Smooth muscle cell (in vitro differentiated cells): Measurements from ENCODE around the gene CCDC81. TPM values are rescaled to one million over a fixed set of nuclear protein-coding genes. Genes with fewer than 3 reads are reported as not detected.

Experiments used
- DNase-seq: peaks from one replicate; lab custom pipeline; 2025; ENCODE audit not compliant: unreplicated experiment; lab: John Stamatoyannopoulos, UW
- H2AFZ ChIP-seq: fragments of 200-600 bp; sonication (generic); 2 replicates; pipeline ENCODE4 v1.6.0; 2016; ENCODE audit warnings: antibody characterized with exemption, low read depth, mild to moderate bottlenecking
- H3F3A ChIP-seq: fragments of 200-600 bp; sonication (generic); 2 replicates; pipeline ENCODE4 v1.6.0; 2017; ENCODE audit warnings: antibody characterized with exemption, low read depth
- H3K27ac ChIP-seq: fragments of 200-600 bp; sonication (generic); 2 replicates; pipeline ENCODE4 v1.5.1; 2016; ENCODE audit warnings: low read depth, mild to moderate bottlenecking
- H3K27me3 ChIP-seq: fragments of 200-600 bp; sonication (generic); 2 replicates; pipeline ENCODE4 v1.6.1; 2016; ENCODE audit warnings: low read depth, mild to moderate bottlenecking
- H3K36me3 ChIP-seq: fragments of 200-600 bp; sonication (generic); 2 replicates; pipeline ENCODE4 v1.5.1; 2016; ENCODE audit warnings: low read depth
- H3K4me1 ChIP-seq: fragments of 200-600 bp; sonication (generic); 2 replicates; pipeline ENCODE4 v1.5.1; 2016; ENCODE audit warnings: low read depth
- H3K4me2 ChIP-seq: fragments of 200-600 bp; sonication (generic); 2 replicates; pipeline ENCODE4 v1.6.0; 2016; ENCODE audit warnings: mild to moderate bottlenecking
- H3K4me3 ChIP-seq: fragments of 200-600 bp; sonication (generic); 2 replicates; pipeline ENCODE4 v1.5.1; 2016; ENCODE audit warnings: mild to moderate bottlenecking
- H3K79me2 ChIP-seq: fragments of 200-600 bp; sonication (generic); 2 replicates; pipeline ENCODE4 v1.6.0; 2016; ENCODE audit warnings: low read depth, mild to moderate bottlenecking
- H3K9ac ChIP-seq: fragments of 200-600 bp; sonication (generic); 2 replicates; pipeline ENCODE4 v1.6.0; 2016; ENCODE audit warnings: low read depth
- H3K9me3 ChIP-seq: fragments of 200-600 bp; sonication (generic); replicated peaks from 2 replicates; pipeline ENCODE4 v1.5.1; 2016; ENCODE audit warnings: low read depth
- H4K20me1 ChIP-seq: fragments of 200-600 bp; sonication (generic); 2 replicates; pipeline ENCODE4 v1.6.0; 2016; ENCODE audit warnings: low read depth
- WGBS: methylation state at CpG from one replicate; pipeline ENCODE4 v1.1.7; 2016; ENCODE audit warnings: low lambda C conversion rate; 5-methylcytosine and 5-hydroxymethylcytosine counted together
- polyA plus RNA-seq: library from polyadenylated mRNA; unstranded; fragments of >200 nt; fragmentation: Nextera tagmentation; extraction: Ambion mirVana; gene quantifications from 2 replicates; pipeline ENCODE4 v1.2.1, GENCODE V29; 2016
- total RNA-seq: library from RNA; depleted of rRNA; stranded (reverse); fragments of >200 nt; gene quantifications from 2 replicates; pipeline ENCODE4 v1.2.3, GENCODE V29; 2014
- TF ChIP-seq, protein P1 (sequence below): fragments of 200-600 bp; sonication (generic); IDR thresholded peaks from 2 replicates; pipeline ENCODE4 v1.5.1; 2017; ENCODE audit warnings: borderline replicate concordance, mild to moderate bottlenecking, antibody characterized with exemption; ENCODE audit not compliant: insufficient read depth, poor library complexity, severe bottlenecking

The CCDC81 gene
- total and polyA plus RNA-seq, 2 experiments from 2014 or later = 4.8 to 9.8 TPM

DNA sequence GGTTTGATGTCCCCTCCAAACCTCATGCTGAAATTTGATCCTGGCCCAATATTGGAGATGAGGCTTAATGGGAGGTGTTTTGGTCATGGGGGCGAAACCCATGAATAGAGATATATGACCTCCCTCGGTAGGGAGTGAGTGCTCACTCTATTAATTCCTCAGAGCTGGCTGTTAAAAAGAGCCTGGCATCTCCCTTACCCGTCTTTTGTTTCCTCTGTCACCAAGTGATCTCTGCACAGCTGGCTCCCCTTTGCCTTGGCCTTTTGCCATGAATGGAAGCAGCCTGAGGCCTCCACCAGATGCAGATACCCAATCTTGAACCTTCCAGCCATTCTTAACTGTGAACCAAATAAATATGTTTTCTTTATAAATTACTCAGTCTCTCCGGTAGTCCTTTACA, 4.5 kb upstream of the CCDC81 start:
- Histone ChIP-seq H3K9me3 (no peaks in the 10 kb centered on the region), H2AFZ (no peak overlapping the region), H3K4me2 (no peak overlapping the region), H3K27me3 (no peaks in the 10 kb centered on the region), H3K4me1 (no peaks in the 10 kb centered on the region), H3K27ac (peak overlapping the region; percentile 81), H3K4me3 (no peak overlapping the region), H4K20me1 (no peaks in the 10 kb centered on the region), H3K36me3 (no peaks in the 10 kb centered on the region), H3F3A (peaks cover 8% of the 10 kb centered on the region), H3K9ac (no peak overlapping the region), H3K79me2 (no peaks in the 10 kb centered on the region)
- DNase-seq = no peak
- TF ChIP-seq, protein P1, sequence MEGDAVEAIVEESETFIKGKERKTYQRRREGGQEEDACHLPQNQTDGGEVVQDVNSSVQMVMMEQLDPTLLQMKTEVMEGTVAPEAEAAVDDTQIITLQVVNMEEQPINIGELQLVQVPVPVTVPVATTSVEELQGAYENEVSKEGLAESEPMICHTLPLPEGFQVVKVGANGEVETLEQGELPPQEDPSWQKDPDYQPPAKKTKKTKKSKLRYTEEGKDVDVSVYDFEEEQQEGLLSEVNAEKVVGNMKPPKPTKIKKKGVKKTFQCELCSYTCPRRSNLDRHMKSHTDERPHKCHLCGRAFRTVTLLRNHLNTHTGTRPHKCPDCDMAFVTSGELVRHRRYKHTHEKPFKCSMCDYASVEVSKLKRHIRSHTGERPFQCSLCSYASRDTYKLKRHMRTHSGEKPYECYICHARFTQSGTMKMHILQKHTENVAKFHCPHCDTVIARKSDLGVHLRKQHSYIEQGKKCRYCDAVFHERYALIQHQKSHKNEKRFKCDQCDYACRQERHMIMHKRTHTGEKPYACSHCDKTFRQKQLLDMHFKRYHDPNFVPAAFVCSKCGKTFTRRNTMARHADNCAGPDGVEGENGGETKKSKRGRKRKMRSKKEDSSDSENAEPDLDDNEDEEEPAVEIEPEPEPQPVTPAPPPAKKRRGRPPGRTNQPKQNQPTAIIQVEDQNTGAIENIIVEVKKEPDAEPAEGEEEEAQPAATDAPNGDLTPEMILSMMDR = no peak
- WGBS = 93% methylated on average over 4 of the region's 4 CpGs

DNA sequence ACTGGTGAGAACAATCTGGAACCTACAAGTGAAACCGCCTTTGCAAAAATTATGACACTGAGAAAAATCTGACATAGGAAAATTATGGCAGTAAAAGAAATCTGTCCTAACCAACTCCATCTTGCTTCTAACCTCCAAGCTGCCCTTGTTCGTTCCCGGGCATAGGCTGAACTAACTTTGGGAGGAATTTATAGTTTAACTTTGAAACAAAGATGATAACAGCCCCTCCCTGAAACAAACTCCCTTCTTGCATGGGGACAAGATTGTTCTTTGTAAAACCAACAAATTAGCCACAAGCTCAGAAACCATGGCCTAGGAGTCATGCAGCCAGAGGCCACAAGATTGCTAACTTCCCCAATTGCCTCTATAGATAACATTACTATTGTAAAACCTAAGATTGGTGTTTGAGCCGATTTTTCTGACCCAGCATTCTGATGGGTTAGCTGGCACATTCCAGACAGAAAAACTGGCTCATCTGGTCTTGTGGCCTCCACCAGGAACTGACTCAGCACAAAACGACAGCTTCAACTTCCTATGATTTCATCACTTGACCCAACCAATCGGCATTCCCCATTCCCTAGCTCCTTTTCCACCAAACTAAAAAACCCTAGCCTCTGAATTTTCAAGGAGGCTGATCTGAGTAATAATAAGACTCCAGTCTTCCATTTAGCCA, 3.6 kb upstream of the CCDC81 start:
- Histone ChIP-seq H2AFZ (peak overlapping the region; percentile 50), H3K4me1 (no peaks in the 10 kb centered on the region), H4K20me1 (no peaks in the 10 kb centered on the region), H3K9ac (no peak overlapping the region), H3F3A (peaks cover 8% of the 10 kb centered on the region), H3K27ac (peak overlapping the region; percentile 81), H3K4me3 (no peak overlapping the region), H3K4me2 (no peak overlapping the region), H3K36me3 (no peaks in the 10 kb centered on the region), H3K9me3 (no peaks in the 10 kb centered on the region), H3K79me2 (no peaks in the 10 kb centered on the region), H3K27me3 (no peaks in the 10 kb centered on the region)
- WGBS = 39% methylated on average over 6 of the region's 6 CpGs
- TF ChIP-seq, protein P1 = no peak
- DNase-seq = no peak

DNA sequence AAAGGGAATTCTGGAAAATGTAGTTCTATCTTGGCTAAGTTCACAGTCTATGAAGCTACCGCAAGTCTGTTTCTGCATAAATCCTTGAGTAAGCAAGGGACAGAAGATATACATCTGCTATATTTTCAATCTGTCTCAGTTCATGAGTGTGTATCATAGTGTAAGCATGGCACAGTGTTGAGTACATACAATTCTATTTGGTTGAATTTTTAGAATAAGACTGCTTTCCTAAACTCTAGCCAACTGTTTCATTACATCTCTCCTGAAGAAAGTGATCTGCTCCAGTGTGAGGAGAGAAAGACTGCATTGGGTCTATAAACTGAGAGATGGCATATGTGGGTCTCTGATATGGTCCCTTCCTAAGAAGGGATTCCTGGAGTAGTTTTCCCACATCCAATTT, 2.6 kb upstream of the CCDC81 start:
- WGBS = 100% methylated on average over 1 of the region's 1 CpG
- TF ChIP-seq, protein P1 = no peak
- Histone ChIP-seq H3K9ac (no peak overlapping the region), H3K27me3 (no peaks in the 10 kb centered on the region), H3K4me1 (no peaks in the 10 kb centered on the region), H3K27ac (peak overlapping the region; percentile 81), H4K20me1 (no peaks in the 10 kb centered on the region), H3F3A (peaks cover 8% of the 10 kb centered on the region), H3K4me3 (no peak overlapping the region), H3K79me2 (no peaks in the 10 kb centered on the region), H3K4me2 (no peak overlapping the region), H2AFZ (no peak overlapping the region), H3K9me3 (no peaks in the 10 kb centered on the region), H3K36me3 (no peaks in the 10 kb centered on the region)
- no peak for DNase-seq

DNA sequence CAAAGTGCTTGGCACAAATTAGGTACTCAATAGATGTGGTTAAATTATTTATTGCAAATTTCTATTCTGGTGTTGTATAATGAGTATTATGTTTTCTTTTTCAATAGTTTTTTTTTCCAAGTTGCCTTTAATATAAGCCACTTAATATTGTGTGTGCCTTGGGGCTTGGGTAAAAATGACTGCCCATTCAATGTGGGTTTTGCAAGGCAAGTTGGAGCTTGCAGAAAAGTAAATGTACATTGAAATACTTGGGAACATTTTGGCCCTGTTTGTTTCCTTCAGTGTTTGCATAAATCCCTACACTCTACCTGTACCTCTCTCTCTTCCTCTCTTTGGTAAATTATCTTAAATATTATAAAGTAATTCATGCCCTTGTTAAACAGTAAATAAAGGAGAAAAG, 2.1 kb upstream of the CCDC81 start:
- H3K4me1 ChIP-seq = no peaks in the 10 kb centered on the region
- TF ChIP-seq, protein P1 = no peak
- H3K9me3 ChIP-seq = no peaks in the 10 kb centered on the region
- H3K27ac ChIP-seq = no peak overlapping the region
- no peaks in the 10 kb centered on the region for H3K36me3 ChIP-seq
- H3K4me2 ChIP-seq = no peak overlapping the region
- H3K9ac ChIP-seq = no peak overlapping the region
- no peak overlapping the region for H3K4me3 ChIP-seq
- H3F3A ChIP-seq = peaks cover 8% of the 10 kb centered on the region
- no peaks in the 10 kb centered on the region for H3K79me2 ChIP-seq
- H4K20me1 ChIP-seq = no peaks in the 10 kb centered on the region
- DNase-seq = no peak
- no peaks in the 10 kb centered on the region for H3K27me3 ChIP-seq
- no peak overlapping the region for H2AFZ ChIP-seq
